CD4-positive, alpha-beta T cell treated with Interleukin-15 for 4 hours (primary cell): ENCODE data around the gene KIF4A.
"Not testable (repeated sequence)": the region's sequence is repeated elsewhere in the genome, so short reads cannot be mapped to it uniquely, and the experiment has no call there.

Experiments used
- DNase-seq: peaks from one replicate; pipeline ENCODE4 v3.0.0-alpha.2; 2020; ENCODE audit warnings: low spot score

Gene KIF4A, protein sequence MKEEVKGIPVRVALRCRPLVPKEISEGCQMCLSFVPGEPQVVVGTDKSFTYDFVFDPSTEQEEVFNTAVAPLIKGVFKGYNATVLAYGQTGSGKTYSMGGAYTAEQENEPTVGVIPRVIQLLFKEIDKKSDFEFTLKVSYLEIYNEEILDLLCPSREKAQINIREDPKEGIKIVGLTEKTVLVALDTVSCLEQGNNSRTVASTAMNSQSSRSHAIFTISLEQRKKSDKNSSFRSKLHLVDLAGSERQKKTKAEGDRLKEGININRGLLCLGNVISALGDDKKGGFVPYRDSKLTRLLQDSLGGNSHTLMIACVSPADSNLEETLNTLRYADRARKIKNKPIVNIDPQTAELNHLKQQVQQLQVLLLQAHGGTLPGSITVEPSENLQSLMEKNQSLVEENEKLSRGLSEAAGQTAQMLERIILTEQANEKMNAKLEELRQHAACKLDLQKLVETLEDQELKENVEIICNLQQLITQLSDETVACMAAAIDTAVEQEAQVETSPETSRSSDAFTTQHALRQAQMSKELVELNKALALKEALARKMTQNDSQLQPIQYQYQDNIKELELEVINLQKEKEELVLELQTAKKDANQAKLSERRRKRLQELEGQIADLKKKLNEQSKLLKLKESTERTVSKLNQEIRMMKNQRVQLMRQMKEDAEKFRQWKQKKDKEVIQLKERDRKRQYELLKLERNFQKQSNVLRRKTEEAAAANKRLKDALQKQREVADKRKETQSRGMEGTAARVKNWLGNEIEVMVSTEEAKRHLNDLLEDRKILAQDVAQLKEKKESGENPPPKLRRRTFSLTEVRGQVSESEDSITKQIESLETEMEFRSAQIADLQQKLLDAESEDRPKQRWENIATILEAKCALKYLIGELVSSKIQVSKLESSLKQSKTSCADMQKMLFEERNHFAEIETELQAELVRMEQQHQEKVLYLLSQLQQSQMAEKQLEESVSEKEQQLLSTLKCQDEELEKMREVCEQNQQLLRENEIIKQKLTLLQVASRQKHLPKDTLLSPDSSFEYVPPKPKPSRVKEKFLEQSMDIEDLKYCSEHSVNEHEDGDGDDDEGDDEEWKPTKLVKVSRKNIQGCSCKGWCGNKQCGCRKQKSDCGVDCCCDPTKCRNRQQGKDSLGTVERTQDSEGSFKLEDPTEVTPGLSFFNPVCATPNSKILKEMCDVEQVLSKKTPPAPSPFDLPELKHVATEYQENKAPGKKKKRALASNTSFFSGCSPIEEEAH

DNA sequence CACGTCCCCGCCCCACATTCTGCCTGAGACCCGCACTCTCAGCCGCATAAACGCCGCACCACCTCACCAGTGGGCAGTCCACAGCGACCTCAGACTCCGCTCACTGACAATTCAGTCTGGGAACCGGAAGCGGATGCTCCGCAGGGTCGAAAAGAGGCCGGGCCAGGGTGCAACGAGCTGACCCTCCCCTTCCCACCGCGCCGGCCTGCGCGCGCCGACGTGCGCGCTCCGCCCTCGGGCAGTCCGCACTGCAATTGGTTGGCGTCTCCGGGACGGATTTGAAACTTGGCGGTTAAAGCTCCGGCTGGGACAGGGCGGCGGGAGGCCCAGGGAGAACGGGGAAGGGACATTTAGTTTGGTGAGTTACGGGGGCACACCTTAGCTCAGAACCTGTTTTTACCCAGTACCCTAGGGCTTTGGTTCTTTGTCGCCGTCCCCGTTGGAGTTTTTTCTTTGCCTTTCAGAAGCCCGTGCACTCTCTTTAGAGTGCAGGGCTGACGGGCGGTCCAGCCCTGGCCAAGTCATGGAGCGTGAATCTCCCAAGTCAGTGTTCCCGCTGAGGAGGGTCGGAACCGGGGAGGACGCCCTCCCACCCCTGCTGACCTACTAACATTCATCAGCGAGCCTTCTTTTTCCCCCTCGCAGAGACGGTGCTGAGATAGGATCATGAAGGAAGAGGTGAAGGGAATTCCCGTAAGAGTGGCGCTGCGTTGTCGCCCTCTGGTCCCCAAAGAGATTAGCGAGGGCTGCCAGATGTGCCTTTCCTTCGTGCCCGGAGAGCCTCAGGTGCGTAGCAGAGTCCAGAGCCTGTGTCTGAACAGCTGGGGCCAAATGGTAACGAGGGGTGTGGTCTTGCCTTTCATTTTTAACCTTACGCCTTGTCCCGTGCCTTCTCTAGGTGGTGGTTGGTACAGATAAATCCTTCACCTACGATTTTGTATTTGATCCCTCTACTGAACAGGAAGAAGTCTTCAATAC is at the start of gene KIF4A, which contains the start of gene PDZD11:
Gene KIF4A (plus strand): TSS at position 312 of the 978 bp plus-strand sequence. CDS start 355 bp downstream, at position 667.
Gene PDZD11 (minus strand): TSS at position 135 of the 978 bp plus-strand sequence. CDS start 586 bp downstream, outside the sequence.
- DNase-seq: peak; percentile 77

DNA sequence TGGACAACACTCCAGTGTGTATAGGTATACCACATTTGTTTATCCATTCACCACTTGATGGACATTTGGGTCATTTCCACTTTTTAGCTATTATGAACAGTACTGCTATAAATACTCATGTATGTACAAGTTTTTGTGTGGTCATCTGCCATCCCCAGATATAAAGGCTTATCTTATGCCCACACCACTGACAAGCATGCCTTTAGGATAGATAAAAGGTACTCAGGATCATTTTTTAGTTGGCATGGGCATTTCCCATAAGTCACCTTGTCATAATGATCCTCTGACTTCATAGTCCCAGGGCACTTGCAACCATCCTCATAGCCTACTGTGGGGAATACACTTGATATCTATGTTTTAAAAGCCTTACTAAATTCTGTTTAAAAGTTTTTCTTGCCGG is 49.2 kb upstream of the KIF4A start:
- no peak for DNase-seq

DNA sequence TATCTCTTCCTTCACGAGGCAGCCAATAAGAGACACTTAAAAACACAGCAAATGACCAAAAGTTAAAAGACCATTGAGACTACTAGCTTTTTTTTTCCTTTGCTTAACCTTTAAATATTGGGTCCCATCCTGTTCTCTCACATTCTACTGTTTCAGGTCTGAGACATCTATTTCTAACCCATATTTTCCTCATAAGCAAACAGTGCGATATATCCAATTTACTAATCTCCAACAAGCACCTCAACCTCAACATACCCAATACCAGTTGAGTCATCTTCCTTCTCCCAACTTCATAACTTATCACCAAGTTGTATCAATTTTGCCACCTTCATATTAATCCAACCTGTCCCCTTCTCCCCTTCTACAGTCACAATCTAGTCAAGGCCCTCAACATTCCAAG is 48.4 kb upstream of the KIF4A start:
- no peak for DNase-seq

DNA sequence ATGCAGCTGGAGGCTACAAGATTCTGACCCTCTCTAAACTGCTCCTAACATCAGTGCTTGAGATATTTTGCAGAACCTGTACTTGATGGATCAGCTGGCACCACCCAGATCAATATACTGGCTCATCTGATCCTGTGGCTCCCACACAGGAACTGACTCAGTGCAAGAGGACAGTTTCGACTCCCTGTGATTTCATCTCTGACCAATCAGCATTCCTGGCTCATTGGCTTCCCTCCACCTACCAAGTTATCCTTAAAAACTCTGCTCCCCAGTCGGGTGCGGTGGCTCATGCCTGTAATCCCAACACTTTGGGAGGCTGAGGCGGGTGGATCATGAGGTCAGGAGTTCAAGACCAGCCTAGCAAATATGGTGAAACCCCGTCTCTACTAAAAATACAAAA is 46.3 kb upstream of the KIF4A start:
- DNase-seq: not testable (repeated sequence)

DNA sequence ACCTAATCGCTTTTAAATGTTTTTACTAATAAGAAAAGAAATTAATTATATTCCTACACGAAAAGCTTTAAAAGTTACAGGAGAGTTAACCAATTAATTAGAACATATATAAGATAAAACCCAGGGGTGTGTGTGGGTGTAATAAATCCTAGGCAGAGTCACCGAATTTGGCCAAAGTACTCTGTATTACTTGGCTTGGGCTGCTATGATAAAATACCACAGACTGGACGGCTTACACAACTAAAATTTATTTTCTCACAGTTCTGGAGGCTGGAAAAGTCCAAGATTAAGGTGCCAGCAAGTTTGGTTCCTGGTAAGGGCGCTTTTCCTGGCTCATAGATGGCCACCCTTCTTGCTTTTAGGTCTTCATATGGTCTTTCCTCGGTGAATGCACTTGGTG is 45.0 kb upstream of the KIF4A start:
- DNase-seq: no peak

DNA sequence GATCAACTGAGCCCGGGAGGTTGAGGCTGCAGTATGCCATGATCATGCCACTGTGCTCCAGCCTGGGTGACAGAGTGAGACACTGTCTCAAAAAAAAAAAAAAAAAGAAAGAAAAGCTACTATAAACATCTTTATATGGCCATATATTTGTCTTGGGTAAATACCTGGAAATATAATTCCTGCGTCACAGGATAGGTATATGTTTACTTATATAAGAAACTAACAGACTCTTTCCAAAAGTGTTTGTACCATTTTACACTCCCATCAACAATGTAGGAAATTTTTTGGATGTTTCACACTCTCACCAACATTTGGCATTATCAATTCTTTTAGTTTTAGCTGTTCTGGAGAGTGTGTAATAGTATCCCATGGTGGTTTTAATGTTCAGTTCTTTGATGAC is 42.7 kb upstream of the KIF4A start:
- no peak for DNase-seq

DNA sequence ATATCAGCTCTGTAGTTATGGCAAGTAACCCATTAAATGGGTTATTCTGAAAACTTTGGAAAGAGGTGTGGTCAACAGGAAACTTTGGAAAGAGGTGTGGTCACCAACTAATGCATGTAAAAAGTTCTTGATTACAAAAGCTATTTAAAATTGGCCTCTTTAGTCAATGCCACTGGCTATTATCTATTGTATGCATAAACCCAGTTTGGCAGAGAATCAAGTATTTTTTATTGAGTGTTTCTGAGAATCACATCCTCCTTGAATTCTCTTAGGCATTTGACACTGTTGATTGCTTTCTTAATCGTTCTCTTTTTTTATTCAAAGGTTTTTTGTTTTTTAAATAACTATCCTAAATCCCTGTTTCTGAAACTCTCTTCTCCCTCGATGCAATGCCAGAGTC is 37.4 kb upstream of the KIF4A start:
- DNase-seq: no peak

DNA sequence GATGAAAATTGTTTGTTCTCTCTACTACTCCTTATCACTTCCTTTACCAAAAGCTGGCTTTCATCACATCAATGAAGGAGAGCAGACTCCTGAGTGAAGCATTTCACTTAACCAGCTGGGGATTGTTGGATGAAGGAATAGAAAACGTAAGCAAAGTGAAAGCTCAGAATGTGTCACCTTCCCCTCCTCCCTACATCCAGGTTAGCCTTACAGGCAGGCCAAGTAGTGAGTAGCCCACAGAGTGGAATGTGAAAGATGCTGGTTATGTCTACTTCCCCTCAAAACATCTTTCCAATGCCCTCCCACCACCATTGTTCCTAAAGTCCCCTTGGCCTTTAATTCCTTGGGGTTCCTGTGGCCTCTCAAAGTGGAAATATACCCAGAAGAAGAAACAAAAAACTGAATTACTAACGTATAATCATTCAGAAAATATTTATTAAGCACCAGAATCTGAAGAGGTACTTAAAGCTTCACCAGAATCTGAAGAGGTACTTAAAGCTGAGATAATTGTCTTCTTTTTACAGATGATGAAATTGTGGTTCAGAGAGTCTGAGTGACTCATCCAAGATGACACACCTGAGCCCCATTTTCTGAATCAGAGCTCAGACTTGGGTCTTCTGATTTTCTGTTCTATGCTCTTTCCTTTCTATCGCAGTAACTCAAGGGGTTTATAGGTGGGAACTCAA is 36.4 kb upstream of the KIF4A start:
- DNase-seq: no peak

DNA sequence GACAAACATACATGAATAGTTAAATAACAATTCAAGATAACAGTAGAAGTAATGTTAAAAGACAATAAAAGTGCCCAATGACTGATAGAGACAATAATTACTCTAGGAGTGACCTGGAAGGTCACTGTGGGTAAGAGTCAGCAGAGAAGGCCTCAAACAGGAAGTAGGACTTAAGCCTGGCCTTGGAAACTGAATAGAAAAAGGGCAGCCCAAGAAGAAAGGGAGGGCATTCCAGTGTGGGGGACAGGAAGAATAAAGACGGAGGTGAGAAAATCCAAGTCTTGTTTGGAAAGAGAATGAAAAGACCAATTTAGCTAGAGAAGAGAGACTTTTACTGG is 35.9 kb upstream of the KIF4A start:
- DNase-seq: no peak

DNA sequence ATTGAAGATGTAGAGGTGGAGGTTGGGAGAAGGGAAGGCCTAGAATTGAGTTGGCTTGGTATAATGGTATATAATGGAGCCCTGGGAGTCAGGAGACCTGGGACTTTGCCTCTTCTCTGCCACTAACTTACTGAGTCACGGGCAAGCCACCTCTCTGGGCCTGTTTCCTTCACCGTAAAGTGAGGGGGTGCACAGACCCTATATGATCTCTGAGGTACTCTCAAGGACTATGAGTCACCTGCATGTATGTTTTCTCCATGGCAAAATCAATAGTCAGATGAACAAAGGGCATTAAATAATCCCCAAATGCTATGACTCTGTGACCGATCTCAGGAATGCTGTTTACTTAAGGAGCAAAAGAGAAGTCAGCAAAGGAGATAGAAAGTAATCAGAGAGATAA is 35.0 kb upstream of the KIF4A start:
- DNase-seq: no peak

DNA sequence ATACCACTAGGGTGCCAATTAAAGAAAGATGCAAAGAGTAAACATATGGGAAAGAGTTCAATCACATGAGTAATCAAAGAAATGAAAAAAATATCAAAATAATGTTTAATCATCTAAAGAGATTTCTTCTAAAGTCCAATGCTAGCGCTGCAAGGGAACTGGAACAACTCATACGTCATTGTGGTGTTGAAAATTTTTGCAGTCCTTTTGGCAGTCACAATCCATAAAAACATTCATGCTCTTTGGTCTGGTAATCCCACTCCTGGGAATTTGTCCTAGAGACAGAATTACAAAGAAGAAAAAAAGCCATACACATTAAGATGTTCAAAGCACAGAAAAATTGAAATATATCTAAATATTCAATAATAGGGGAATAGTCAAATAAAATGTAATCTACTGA is 34.5 kb upstream of the KIF4A start:
- no peak for DNase-seq

DNA sequence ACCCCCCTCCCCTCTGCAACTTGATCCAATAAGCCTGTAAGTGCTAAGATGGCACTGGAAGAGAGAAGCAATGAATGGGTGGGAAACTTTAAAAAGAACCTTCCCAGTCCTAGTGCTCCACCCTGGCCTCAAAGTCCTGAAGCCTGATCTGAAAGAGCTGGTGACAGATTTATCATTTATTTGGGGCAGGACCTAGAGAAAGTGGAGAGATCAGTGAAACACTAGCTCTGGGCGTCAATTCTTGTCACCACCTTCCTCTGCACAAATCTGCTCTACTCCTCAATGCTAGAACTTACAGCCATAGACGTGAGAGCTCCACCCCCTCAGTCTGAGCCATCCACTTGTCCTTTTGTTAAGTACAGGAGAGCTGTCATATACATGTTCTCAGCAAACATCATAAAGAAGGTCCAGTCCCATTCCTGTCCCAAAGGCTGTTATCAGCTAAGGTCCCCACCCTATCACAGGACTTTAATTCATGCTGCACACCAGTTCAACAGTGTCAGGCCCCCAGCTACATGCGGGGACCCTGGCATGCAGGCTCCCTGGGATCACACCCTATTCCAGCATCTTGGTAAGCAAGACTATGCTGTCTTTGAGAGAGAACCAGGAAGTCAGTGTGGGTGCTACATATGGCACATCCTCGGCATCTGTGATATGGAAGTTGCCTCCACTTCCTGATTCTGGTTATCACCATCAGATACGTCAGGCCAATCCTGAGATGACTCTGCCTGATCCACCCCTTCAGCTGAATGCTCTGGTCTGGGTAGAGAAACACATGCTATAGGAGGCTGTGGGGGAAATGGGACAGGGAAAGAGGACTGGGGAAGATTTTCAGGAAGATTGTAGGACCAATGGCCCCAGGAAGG is 32.2 kb upstream of the KIF4A start:
- DNase-seq: no peak

DNA sequence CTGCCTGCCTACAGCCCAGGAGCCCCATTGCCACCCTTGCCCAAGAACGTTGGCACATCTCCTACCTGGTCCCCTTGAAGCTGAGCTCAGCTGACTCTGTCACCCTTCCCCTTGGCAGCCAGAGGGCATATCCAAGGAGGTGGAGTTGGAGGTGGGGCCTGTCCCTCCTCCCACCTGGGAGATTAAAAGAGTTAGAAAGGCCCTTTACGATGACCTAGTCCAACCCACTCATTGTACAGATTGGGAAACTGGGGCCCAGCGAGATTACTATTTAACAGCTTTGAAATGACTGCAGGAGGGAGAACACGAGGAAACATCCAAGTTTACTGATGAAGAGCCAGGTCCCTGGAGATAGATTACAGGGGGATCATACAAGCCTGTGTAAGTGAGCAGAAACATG is 29.8 kb upstream of the KIF4A start, which contains the start of gene P2RY4:
Gene P2RY4 (minus strand): TSS at position 101 of the 400 bp plus-strand sequence. CDS start 580 bp downstream, outside the sequence.
- no peak for DNase-seq

DNA sequence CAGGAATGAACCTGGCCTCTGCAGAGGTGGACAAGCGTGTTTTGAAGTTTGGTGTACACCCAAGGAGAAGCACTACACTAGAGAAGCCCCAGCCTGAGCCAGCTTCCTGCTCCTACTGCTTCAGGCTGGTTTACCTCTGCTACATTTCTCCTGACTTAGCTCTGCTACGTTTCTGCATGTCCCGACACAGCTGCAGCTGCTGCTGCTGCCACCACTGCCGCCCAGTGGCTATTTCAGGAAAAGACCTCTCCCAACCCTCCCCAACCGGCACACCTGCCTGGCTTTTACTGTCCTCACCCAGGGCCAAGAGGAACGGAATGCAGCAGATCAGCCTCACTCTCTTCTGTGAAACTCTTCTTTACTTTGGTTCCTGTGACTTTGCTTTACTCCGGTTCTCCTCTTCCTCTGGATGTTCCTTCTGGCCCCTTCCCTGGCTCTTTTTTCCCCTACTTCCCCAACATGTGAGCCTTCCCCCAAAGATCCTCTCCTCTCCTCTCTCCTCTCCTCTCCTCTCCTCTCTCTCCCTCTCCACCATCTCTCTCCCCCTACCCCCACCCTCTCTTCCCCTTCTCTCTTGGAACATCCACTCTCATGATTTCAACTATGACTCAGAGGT is 26.8 kb upstream of the KIF4A start:
- DNase-seq: no peak

DNA sequence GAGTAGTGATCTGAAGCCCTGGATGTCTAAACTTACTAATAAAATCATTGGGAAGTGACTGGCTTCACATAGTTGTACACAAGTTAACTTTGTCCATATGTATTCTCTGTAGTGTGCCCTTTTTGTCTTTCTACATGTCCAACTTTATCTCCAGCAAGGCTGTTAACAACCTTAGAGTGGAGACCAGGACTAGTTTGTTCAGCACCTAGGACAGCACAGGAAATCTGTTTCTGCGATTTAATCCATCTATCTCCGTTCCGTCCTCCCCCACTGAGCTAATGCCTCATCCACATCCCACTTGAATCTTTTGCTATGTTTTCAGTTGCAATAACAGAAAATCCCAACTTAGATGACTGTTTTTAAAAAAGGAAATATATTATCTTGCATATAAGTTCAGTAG is 25.1 kb upstream of the KIF4A start:
- no peak for DNase-seq

DNA sequence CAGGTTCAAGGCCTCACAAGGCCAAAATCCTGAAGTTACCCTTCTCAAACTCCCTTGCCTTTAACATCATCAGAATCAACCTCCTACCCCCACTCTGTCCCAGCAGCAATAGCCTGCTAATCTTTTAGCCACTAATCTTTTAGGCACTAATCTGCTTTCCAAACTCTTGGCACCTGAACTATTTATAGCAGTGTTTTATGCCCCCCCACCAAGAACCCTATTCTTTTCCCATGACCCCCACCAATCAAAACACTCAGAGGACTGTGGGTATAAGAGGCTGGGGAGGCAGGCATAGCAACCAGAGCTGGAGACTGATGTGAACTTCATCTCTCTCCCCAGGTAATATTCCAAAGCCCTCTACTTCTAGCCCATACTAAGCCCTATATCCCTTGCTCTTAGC is 21.9 kb upstream of the KIF4A start, which contains the start of gene ARR3:
Gene ARR3 (plus strand): TSS at position 301 of the 400 bp plus-strand sequence. CDS start 1,052 bp downstream, outside the sequence.
- no peak for DNase-seq

DNA sequence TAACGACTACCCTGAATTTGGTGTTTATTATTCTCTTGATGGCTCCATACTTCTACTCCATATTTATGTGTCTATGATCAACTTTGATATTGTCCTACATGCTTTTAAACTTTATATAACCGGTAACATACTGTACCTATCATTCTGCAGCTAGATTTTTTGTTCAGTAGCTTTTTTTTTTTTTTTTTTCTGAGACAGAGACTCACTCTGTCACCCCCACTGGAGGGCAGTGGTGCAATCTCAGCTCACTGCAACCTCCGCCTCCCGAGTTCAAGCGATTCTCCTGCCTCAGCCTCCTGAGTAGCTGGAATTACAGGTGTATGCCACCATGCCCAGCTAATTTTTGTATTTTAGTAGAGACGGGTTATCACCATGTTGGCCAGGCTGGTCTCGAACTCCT is 15.9 kb upstream of the KIF4A start:
- not testable (repeated sequence) for DNase-seq

DNA sequence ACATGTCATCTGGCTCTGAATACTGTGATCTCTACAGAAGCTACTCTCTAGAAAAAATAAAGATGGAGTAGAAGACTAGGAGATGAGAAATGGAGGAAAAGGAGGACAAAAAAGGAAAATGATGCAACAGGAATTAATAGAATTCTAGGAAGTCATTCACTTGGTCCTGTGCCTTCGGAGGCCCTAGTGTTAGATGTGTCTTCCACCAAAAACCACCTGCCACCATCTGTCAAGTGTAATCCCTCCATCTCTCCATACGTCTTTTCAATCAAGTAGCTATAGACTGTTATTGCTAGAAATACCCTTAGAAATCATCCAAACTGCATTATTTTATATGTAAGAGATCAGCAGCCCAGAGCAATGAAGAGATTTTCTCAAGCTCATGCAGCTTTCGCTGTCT is 10.8 kb upstream of the KIF4A start:
- no peak for DNase-seq

DNA sequence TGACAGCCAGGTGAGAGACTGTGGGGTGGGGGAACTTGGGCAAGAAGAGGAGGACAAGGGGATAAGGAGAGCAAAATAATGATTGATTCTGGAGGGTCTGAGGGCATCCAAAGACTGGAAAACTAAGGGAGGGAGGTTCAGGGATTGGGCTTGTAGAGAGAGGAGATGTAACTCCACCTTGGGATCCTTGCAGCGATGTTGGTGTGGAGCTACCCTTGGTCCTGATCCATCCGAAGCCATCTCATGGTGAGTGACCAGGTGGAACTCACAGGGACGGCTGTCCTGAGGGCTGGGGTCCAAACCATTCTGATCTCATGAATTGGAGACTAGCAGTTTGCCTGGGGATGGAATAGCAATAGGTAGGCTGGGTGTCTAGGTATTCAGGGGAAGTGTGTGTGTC is 9.3 kb upstream of the KIF4A start:
- DNase-seq: no peak
